HepG2 (cell line): ENCODE results near the gene GNG7. TPM values are rescaled to one million over a fixed set of nuclear protein-coding genes. Genes with fewer than 3 reads are reported as not detected.

Experiments used
- ATAC-seq: fragments of 200-7000 bp; cut with Tn5 transposase; 3 replicates; pipeline ENCODE4 v1.9.1; 2020; ENCODE audit warnings: mild to moderate bottlenecking, moderate library complexity
- BruUV-seq: library from RNA; stranded (reverse); fragments of 400-500 nt; replicated peaks from 2 replicates; lab custom pipeline; 2021; lab: Mats Ljungman, UMichigan
- CTCF ChIA-PET: fragments of 300-600 bp; formaldehyde crosslinking; extraction: SDS; loops from one replicate; lab custom pipeline; 2021; ENCODE audit warnings: low total read pairs, inconsistent platforms, low intra/inter-chr PET ratio; lab: Yijun Ruan, JAX
- POLR2A ChIA-PET: fragments of 350-600 bp; sonication (Branson Sonifier 250); formaldehyde crosslinking; loops from one replicate; lab custom pipeline; 2020; ENCODE audit warnings: antibody characterized with exemption, inconsistent platforms; lab: Yijun Ruan, JAX
- DNase-seq: peaks from one replicate; pipeline ENCODE4 v3.0.0-alpha.2; 2015; ENCODE audit warnings: low spot score
- FAIRE-seq: peaks from 3 replicates; lab custom pipeline; 2011; peaks lifted over from hg19 to GRCh38; lab: Jason Lieb, UNC
- H2AFZ ChIP-seq: one replicate; pipeline ENCODE4 v1.6.1; 2011; ENCODE audit warnings: low read length, inconsistent platforms
- H3K27ac ChIP-seq: fragments of 300-600 bp; 3 replicates; pipeline ENCODE4 v1.8.0; 2011; ENCODE audit warnings: mixed run types, mild to moderate bottlenecking, mixed read lengths, low read length, inconsistent platforms; ENCODE audit not compliant: insufficient read depth; ENCODE audit errors: extremely low read length
- H3K27me3 ChIP-seq, 2 experiments: fragments of 200-600 bp in 1 of 2; 2 replicates in 1 of 2; 3 replicates in 1 of 2; pipeline versions ENCODE4 v1.6.0 to v1.8.0; 2011; ENCODE audit warnings: low read length in 2 of 2, mild to moderate bottlenecking in 2 of 2, moderate library complexity in 2 of 2, inconsistent platforms in 1 of 2; ENCODE audit not compliant: insufficient read depth in 2 of 2, control insufficient read depth in 1 of 2
- H3K36me3 ChIP-seq, 2 experiments: fragments of 200-600 bp in 1 of 2; replicated peaks in 1 of 2; 2 replicates in 1 of 2; 3 replicates in 1 of 2; pipeline versions ENCODE4 v1.5.1 to v1.8.0; 2011; ENCODE audit warnings: low read length in 2 of 2, inconsistent platforms in 1 of 2; ENCODE audit not compliant: insufficient read depth in 2 of 2, control insufficient read depth in 1 of 2
- H3K4me1 ChIP-seq: 2 replicates; pipeline ENCODE4 v1.5.1; 2012; ENCODE audit warnings: low read length, inconsistent platforms; ENCODE audit not compliant: insufficient read depth
- H3K4me2 ChIP-seq: 2 replicates; pipeline ENCODE4 v1.6.0; 2011; ENCODE audit warnings: low read depth, low read length, inconsistent platforms
- H3K4me3 ChIP-seq, 3 experiments: fragments of 200-600 bp in 1 of 3; sonication (generic), shearing (Covaris generic) in 1 of 3; replicated peaks in 1 of 3; 2 replicates each; pipeline ENCODE4 v1.5.1; 2011 to 2016; ENCODE audit warnings: low read length in 3 of 3, inconsistent platforms in 2 of 3, low read depth in 2 of 3, mild to moderate bottlenecking in 2 of 3, control low read depth in 1 of 3, mixed read lengths in 1 of 3; ENCODE audit not compliant: insufficient read depth in 1 of 3
- H3K79me2 ChIP-seq: one replicate; pipeline ENCODE4 v1.6.1; 2011; ENCODE audit warnings: low read length, inconsistent platforms; ENCODE audit not compliant: insufficient read depth
- H3K9ac ChIP-seq: 2 replicates; pipeline ENCODE4 v1.6.0; 2011; ENCODE audit warnings: mild to moderate bottlenecking, low read depth, low read length, inconsistent platforms; ENCODE audit not compliant: insufficient read depth
- H3K9me3 ChIP-seq: 2 replicates; pipeline ENCODE4 v1.5.1; 2012; ENCODE audit warnings: mild to moderate bottlenecking, low read length
- H4K20me1 ChIP-seq: 2 replicates; pipeline ENCODE4 v1.6.0; 2011; ENCODE audit warnings: inconsistent platforms, mild to moderate bottlenecking, low read length, moderate library complexity; ENCODE audit not compliant: insufficient read depth
- ARID2 ChIP-seq: sonication (generic); formaldehyde crosslinking; IDR thresholded peaks from 2 replicates; pipeline ENCODE4 v1.8.1; 2022; ENCODE audit warnings: mild to moderate bottlenecking, missing genetic modification reagents, borderline replicate concordance
- FOSL2 ChIP-seq: sonication (generic); formaldehyde crosslinking; IDR thresholded peaks from 2 replicates; pipeline ENCODE4 v1.4.0; 2020; ENCODE audit warnings: missing genetic modification reagents
- GABPB1 ChIP-seq: IDR thresholded peaks from 2 replicates; pipeline ENCODE4 v1.6.1; 2016; ENCODE audit warnings: mild to moderate bottlenecking, missing genetic modification reagents, moderate library complexity, missing compliant biosample characterization
- MAX ChIP-seq: IDR thresholded peaks from 2 replicates; pipeline ENCODE4 v1.6.1; 2012; ENCODE audit warnings: inconsistent platforms
- MEIS1 ChIP-seq: sonication (generic); formaldehyde crosslinking; IDR thresholded peaks from 2 replicates; pipeline ENCODE4 v1.9.0; 2021; ENCODE audit warnings: mild to moderate bottlenecking, missing genetic modification reagents, moderate library complexity, borderline replicate concordance
- NFE2 ChIP-seq: sonication (generic); formaldehyde crosslinking; IDR thresholded peaks from 2 replicates; pipeline ENCODE4 v1.4.0; 2020; ENCODE audit warnings: missing genetic modification reagents
- NRL ChIP-seq: sonication (generic); formaldehyde crosslinking; IDR thresholded peaks from 2 replicates; pipeline ENCODE4 v1.5.0; 2020; ENCODE audit warnings: missing genetic modification reagents, mild to moderate bottlenecking, moderate library complexity, borderline replicate concordance
- RBAK ChIP-seq: sonication (generic); formaldehyde crosslinking; IDR thresholded peaks from 2 replicates; pipeline ENCODE4 v1.5.1; 2020; ENCODE audit warnings: mild to moderate bottlenecking, missing genetic modification reagents
- RNF2 ChIP-seq: fragments of 450-650 bp; conservative IDR thresholded peaks from 2 replicates; pipeline ENCODE4 v1.6.1; 2016; ENCODE audit warnings: low read depth
- SRSF4 ChIP-seq: fragments of 200-400 bp; formaldehyde crosslinking; IDR thresholded peaks from one replicate; pipeline ENCODE4 v1.6.1; 2018; ENCODE audit warnings: mild to moderate bottlenecking, low read depth, low read length, moderate library complexity; ENCODE audit not compliant: poor library complexity, severe bottlenecking
- TEAD3 ChIP-seq: optimal IDR thresholded peaks from 2 replicates; pipeline ENCODE3; 2016; ENCODE audit warnings: borderline replicate concordance
- XBP1 ChIP-seq: sonication (generic); formaldehyde crosslinking; IDR thresholded peaks from 2 replicates; pipeline ENCODE4 v1.5.0; 2020; ENCODE audit warnings: missing genetic modification reagents
- ZC3H4 ChIP-seq: sonication (generic); formaldehyde crosslinking; IDR thresholded peaks from 2 replicates; pipeline ENCODE4 v1.4.0; 2020; ENCODE audit warnings: missing genetic modification reagents, borderline replicate concordance
- ZNF687 ChIP-seq: sonication (generic); formaldehyde crosslinking; IDR thresholded peaks from 2 replicates; pipeline ENCODE4 v1.5.1; 2020; ENCODE audit warnings: mild to moderate bottlenecking, missing genetic modification reagents, moderate library complexity
- ZNF891 ChIP-seq: sonication (generic); formaldehyde crosslinking; IDR thresholded peaks from 2 replicates; pipeline ENCODE4 v1.5.0; 2020; ENCODE audit warnings: mild to moderate bottlenecking, missing genetic modification reagents
- WGBS: methylation state at CpG from one replicate; pipeline ENCODE4 v1.1.6; 2017; ENCODE audit warnings: low lambda C conversion rate; 5-methylcytosine and 5-hydroxymethylcytosine counted together
- in situ Hi-C: cut with HindIII; loops from 2 replicates; pipeline ENCODE4 v1.10.0; 2017; ENCODE audit warnings: low pct_unique_long_range_greater_than_20kb; ENCODE audit not compliant: extremely low pct_ligation_motif_present
- intact Hi-C: fragments of 100-400 bp; cut with micrococcal nuclease; formaldehyde crosslinking; loops from one replicate; pipeline ENCODE4 v1.10.0; 2022; ENCODE audit not compliant: unreplicated experiment
- polyA plus RNA-seq, 8 experiments: library from polyadenylated mRNA; depleted of rRNA in 3 of 8; stranded (reverse) in 7 of 8; unstranded in 1 of 8; fragments of >200 nt; fragmentation: Illumina TruSeq in 4 of 8; extraction: Trizol in 4 of 8; gene quantifications; 2 replicates each; pipeline versions ENCODE4 v1.2.1 to v1.2.3, GENCODE V29; 2011 to 2016; ENCODE audit warnings: low read depth in 4 of 8, missing spikeins in 1 of 8, mixed read lengths in 1 of 8; ENCODE audit not compliant: insufficient read depth in 1 of 8
- total RNA-seq, 5 experiments: library from RNA; depleted of rRNA; stranded (reverse); fragments of >200 nt; fragmentation: Illumina TruSeq; extraction: Trizol; gene quantifications; 2 replicates each; pipeline ENCODE4 v1.2.3, GENCODE V29; 2016; ENCODE audit warnings: low read depth in 1 of 5
- TF ChIP-seq, protein P1 (sequence below): IDR thresholded peaks from 2 replicates; pipeline ENCODE4 v1.6.1; 2018; ENCODE audit warnings: missing genetic modification reagents

GNG7 gene
- total and polyA plus RNA-seq, 2 of the 13 experiments (the other 11 are each of a cell fraction or from before 2014, with no cell fraction given), result 1.4 to 3.3 TPM

GRCh38 chr19:2588081-2588777 lies 114.3 kb downstream of the GNG7 start (continued):
- TF ChIP-seq, protein P1, sequence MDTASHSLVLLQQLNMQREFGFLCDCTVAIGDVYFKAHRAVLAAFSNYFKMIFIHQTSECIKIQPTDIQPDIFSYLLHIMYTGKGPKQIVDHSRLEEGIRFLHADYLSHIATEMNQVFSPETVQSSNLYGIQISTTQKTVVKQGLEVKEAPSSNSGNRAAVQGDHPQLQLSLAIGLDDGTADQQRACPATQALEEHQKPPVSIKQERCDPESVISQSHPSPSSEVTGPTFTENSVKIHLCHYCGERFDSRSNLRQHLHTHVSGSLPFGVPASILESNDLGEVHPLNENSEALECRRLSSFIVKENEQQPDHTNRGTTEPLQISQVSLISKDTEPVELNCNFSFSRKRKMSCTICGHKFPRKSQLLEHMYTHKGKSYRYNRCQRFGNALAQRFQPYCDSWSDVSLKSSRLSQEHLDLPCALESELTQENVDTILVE (CRISPR knock-in tag), result peak; percentile 27; the same call in 1 of the 2 replicates

DNA sequence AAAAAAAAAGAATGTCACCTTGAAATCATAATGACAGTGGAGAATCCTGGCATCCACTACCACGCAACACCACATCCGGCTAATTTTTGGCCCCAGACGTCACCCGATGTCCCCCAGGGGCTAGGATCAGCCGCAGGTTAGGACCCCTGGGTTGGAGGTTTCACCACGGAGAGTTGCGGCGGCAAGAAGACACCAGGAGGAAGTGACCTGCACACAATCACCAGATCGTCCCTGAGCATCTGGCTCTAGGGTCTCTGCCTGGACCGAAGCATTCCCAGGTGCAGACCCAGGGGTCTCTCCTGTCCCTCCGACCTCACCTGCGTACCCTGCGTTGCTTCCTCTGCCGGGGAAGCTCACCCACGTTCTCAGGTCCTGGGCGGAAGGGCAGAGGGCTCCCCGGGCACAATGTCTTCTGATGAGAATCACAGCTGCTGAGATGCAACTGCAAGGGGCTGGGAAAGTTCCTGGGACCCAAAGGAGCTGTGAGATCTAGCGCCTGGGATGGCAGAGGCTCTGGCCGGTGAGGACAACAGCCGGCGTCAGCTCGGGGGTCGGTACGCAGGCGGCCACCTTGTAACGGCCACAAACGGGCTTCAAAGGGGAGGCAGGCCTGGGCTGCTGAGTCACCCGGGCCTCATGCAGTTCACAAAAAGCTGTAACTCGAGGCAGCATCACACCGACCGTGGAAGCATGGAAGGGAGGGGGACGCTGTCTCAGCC lies 115.3 kb downstream of the GNG7 start:
- in situ Hi-C loops, result no loop called here
- H3K27ac ChIP-seq, result peak overlapping the region; percentile 72
- BruUV-seq, result no TSS peak
- peaks cover 9% of the 10 kb centered on the region; the same call in 1 of the 2 replicates for H3K9me3 ChIP-seq
- ATAC-seq, result peak; percentile 21; the same call in 1 of the 3 replicates
- H3K9ac ChIP-seq, result peak overlapping the region; percentile 67
- peak overlapping the region in 1 of 3 experiments; percentile 55; a peak in 1 of 6 replicates for H3K4me3 ChIP-seq
- H4K20me1 ChIP-seq, result no peaks in the 10 kb centered on the region
- H2AFZ ChIP-seq, result no peak overlapping the region
- H3K4me2 ChIP-seq, result peak overlapping the region; percentile 81
- intact Hi-C loops, result no loop called here
- no peaks in the 10 kb centered on the region for H3K79me2 ChIP-seq
- DNase-seq, result no peak
- FAIRE-seq, result no peak
- no peaks in the 10 kb centered on the region for H3K36me3 ChIP-seq
- 62% methylated on average over 29 of the region's 32 CpGs for WGBS
- peaks cover 46% of the 10 kb centered on the region for H3K4me1 ChIP-seq
- ChIA-PET CTCF (no interaction called here), POLR2A (interaction anchor here (1.0 to 2.3 kb wide), 6 partner anchors 37 to 111 kb away, joined by 3 to 34 read pairs (median 7); partner anchors contain the start of gene GADD45B)
- no peaks in the 10 kb centered on the region for H3K27me3 ChIP-seq
- TF ChIP-seq FOSL2 (CRISPR knock-in tag) (peak; percentile 65), RNF2 (0 out of 2 replicates have a peak, but pooled peaks have one; percentile 29), XBP1 (CRISPR knock-in tag) (no peak), ZNF891 (CRISPR knock-in tag) (0 out of 2 replicates have a peak, but pooled peaks have one; percentile 26), GABPB1 (CRISPR knock-in tag) (0 out of 2 replicates have a peak, but pooled peaks have one; percentile 27), RBAK (CRISPR knock-in tag) (no peak), SRSF4 (no peak), MAX (peak; percentile 53; the same call in 1 of the 2 replicates), TEAD3 (CRISPR knock-in tag) (peak; percentile 5), MEIS1 (CRISPR knock-in tag) (0 out of 2 replicates have a peak, but pooled peaks have one; percentile 5), ZNF687 (CRISPR knock-in tag) (peak; percentile 72), ZC3H4 (CRISPR knock-in tag) (no peak), NFE2 (CRISPR knock-in tag) (peak; percentile 81), ARID2 (CRISPR knock-in tag) (no peak), NRL (CRISPR knock-in tag) (0 out of 2 replicates have a peak, but pooled peaks have one; percentile 22)
